SK-N-SH treated with all-trans-retinoic acid at 6 μM for 48 hours (cell line): ENCODE results near the gene ATP6V1G1.

ENCODE experiments used
- CREB5 ChIP-seq: fragments of 250-450 bp; sonication (Bioruptor Pico); IDR thresholded peaks from 2 replicates; pipeline ENCODE4 v1.5.1; 2020; ENCODE audit warnings: low read depth, mild to moderate bottlenecking, moderate library complexity
- CSDC2 ChIP-seq: fragments of 250-450 bp; sonication (Bioruptor Pico); IDR thresholded peaks from 2 replicates; pipeline ENCODE4 v1.5.0; 2020; ENCODE audit warnings: mild to moderate bottlenecking, moderate library complexity
- CSRNP3 ChIP-seq: fragments of 250-450 bp; sonication (Bioruptor Pico); IDR thresholded peaks from 2 replicates; pipeline ENCODE4 v1.5.1; 2021; ENCODE audit warnings: mild to moderate bottlenecking, moderate library complexity
- ESRRG ChIP-seq: fragments of 250-450 bp; sonication (Bioruptor Pico); IDR thresholded peaks from 2 replicates; pipeline ENCODE4 v1.6.1; 2021; ENCODE audit warnings: mild to moderate bottlenecking
- ISL1 ChIP-seq: fragments of 250-450 bp; sonication (Bioruptor Pico); IDR thresholded peaks from 2 replicates; pipeline ENCODE4 v2.1.2; 2022; ENCODE audit warnings: mild to moderate bottlenecking, moderate library complexity
- OSR1 ChIP-seq: fragments of 250-450 bp; sonication (Bioruptor Pico); IDR thresholded peaks from 2 replicates; pipeline ENCODE4 v1.8.0; 2022; ENCODE audit warnings: moderate library complexity, mild to moderate bottlenecking, inconsistent platforms
- PPARA ChIP-seq: fragments of 250-450 bp; sonication (Bioruptor Pico); IDR thresholded peaks from 2 replicates; pipeline ENCODE4 v1.5.0; 2020; ENCODE audit warnings: mild to moderate bottlenecking, borderline replicate concordance
- SNAI2 ChIP-seq: fragments of 250-450 bp; sonication (Bioruptor Pico); IDR thresholded peaks from 2 replicates; pipeline ENCODE4 v1.5.0; 2020; ENCODE audit warnings: mild to moderate bottlenecking, moderate library complexity
- TSHZ2 ChIP-seq: fragments of 250-450 bp; sonication (Bioruptor Pico); IDR thresholded peaks from 2 replicates; pipeline ENCODE4 v1.5.0; 2020; ENCODE audit warnings: mild to moderate bottlenecking, moderate library complexity
- ZFP30 ChIP-seq: fragments of 450-650 bp; formaldehyde crosslinking; IDR thresholded peaks from 2 replicates; pipeline ENCODE4 v1.5.0; 2022; ENCODE audit warnings: mild to moderate bottlenecking, moderate library complexity
- TF ChIP-seq, protein P1 (sequence below): fragments of 250-450 bp; sonication (Bioruptor Pico); IDR thresholded peaks from 2 replicates; pipeline ENCODE4 v1.8.0; 2021; ENCODE audit warnings: low read depth, mild to moderate bottlenecking, moderate library complexity, borderline replicate concordance
- TF ChIP-seq, protein P2 (sequence below): fragments of 250-450 bp; sonication (Bioruptor Pico); IDR thresholded peaks from 2 replicates; pipeline ENCODE4 v1.8.0; 2020; ENCODE audit warnings: mild to moderate bottlenecking, moderate library complexity, borderline replicate concordance

- no peak for TF ChIP-seq ZFP30
- no peak for TF ChIP-seq ESRRG (CRISPR knock-in tag)
- TF ChIP-seq, protein P1, sequence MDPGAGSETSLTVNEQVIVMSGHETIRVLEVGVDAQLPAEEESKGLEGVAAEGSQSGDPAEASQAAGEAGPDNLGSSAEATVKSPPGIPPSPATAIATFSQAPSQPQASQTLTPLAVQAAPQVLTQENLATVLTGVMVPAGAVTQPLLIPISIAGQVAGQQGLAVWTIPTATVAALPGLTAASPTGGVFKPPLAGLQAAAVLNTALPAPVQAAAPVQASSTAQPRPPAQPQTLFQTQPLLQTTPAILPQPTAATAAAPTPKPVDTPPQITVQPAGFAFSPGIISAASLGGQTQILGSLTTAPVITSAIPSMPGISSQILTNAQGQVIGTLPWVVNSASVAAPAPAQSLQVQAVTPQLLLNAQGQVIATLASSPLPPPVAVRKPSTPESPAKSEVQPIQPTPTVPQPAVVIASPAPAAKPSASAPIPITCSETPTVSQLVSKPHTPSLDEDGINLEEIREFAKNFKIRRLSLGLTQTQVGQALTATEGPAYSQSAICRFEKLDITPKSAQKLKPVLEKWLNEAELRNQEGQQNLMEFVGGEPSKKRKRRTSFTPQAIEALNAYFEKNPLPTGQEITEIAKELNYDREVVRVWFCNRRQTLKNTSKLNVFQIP (CRISPR knock-in tag) = no peak
- no peak for TF ChIP-seq TSHZ2 (CRISPR knock-in tag)
- TF ChIP-seq CSDC2 (CRISPR knock-in tag) = no peak
- TF ChIP-seq OSR1 (CRISPR knock-in tag) = no peak
- no peak for TF ChIP-seq CREB5 (CRISPR knock-in tag)
- TF ChIP-seq CSRNP3 = no peak
- TF ChIP-seq, protein P2, sequence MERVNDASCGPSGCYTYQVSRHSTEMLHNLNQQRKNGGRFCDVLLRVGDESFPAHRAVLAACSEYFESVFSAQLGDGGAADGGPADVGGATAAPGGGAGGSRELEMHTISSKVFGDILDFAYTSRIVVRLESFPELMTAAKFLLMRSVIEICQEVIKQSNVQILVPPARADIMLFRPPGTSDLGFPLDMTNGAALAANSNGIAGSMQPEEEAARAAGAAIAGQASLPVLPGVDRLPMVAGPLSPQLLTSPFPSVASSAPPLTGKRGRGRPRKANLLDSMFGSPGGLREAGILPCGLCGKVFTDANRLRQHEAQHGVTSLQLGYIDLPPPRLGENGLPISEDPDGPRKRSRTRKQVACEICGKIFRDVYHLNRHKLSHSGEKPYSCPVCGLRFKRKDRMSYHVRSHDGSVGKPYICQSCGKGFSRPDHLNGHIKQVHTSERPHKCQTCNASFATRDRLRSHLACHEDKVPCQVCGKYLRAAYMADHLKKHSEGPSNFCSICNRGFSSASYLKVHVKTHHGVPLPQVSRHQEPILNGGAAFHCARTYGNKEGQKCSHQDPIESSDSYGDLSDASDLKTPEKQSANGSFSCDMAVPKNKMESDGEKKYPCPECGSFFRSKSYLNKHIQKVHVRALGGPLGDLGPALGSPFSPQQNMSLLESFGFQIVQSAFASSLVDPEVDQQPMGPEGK (CRISPR knock-in tag) = no peak
- no peak for TF ChIP-seq SNAI2 (CRISPR knock-in tag)
- TF ChIP-seq PPARA (CRISPR knock-in tag) = no peak
- no peak for TF ChIP-seq ISL1 (CRISPR knock-in tag)
Measured at GRCh38 chr9:114574438-114574837, 13.1 kb upstream of the ATP6V1G1 start.
